Raji (cell line): ENCODE data around the gene NDUFAF7.
A peak's percentile ranks its signal among the peaks of the same experiment; 100 is the strongest.

Source experiments
- POLR2A ChIP-seq: IDR thresholded peaks from 2 replicates; pipeline ENCODE4 v1.6.1; 2011; ENCODE audit warnings: low read depth, low read length, control low read depth; ENCODE audit not compliant: insufficient read depth

The NDUFAF7 gene

GRCh38 chr2:37231241-37232130 lies at the start of gene NDUFAF7, which contains the start of gene CEBPZ:
NDUFAF7 (plus strand) TSS chr2:37231658; CDS start chr2:37231706, 48 bp downstream.
CEBPZ (minus strand) TSS chr2:37231596; CDS start chr2:37231567, 29 bp downstream.
- TF ChIP-seq POLR2A: peak; percentile 98

GRCh38 chr2:37181726-37182684 lies 49.5 kb upstream of the NDUFAF7 start:
- TF ChIP-seq POLR2A: no peak

DNA sequence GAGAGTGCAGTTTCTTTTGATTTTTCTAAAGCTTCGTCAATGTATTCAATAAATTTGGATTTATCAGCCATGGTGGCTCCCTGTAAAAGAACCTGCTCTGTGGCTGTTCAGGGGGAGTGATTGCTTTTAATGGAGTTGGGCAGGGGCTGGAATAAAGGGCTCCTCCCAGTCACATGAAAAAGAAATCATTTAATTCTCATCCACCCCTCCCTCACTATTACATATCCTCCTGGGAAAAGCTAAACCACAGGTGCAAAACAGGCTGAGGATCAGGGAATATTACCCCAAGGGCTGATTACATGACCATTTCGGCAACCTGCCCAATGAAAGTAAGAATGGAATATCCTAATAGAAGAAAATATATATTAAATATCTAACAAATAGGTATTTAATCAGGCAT lies 42.9 kb upstream of the NDUFAF7 start, which contains the start of gene SULT6B1:
Gene SULT6B1 (minus strand): TSS at position 101 of the 400 bp plus-strand sequence. CDS start 30 bp downstream, at position 71.
- TF ChIP-seq POLR2A: no peak

DNA sequence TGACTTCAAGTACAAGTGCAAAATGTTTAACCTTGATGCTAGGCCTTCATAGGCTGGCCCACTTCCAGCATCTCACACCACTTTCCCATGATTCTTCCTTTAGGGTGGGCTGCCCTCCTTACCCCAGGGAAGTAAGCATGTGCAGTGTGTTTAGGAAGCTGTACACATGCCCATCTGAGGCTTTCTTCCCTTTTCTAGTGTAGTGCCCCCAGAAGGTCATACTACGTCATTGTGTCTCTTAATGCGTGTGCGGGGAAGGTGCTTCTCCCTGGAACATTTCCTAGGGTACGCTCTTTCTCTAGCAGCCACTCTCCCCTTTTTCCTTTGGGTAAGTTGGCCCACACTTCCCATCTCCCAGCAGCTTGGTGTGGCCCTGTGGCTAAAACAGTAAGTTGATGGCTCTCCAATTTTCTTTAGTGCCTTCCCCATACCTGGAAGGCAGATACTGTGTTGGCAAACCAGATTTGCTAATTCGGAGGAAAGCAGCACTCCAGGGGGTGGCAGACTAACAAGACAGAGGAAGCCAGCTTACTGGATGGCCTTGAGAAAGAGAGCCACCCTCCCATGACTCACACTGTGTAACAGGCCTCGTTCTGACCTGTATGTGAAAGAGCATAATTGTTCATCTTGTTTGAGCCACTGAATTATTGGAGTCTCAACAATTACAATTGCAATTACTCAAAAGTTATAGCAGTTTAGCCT lies 41.9 kb upstream of the NDUFAF7 start:
- no peak for TF ChIP-seq POLR2A

DNA sequence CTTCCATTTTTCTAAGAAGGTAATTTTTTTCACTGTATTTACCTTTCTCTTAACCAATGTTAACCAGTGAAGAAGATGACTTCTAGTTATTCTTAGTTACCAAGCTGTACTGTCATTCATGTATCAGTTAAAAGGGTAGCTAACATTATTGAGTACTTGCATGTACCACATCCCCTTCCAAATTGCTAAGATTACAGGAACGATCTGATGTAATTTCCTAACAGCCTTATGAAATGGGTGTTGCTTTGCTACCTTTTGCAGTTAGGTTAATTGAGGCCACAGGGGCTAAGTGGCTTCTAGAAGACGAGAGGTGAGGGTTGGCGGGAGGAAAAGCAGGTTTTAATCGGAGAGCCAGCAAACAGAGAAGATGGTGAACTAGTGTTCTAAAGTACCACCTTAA lies 41.2 kb upstream of the NDUFAF7 start:
- no peak for TF ChIP-seq POLR2A

GRCh38 chr2:37191253-37191652 lies 40.2 kb upstream of the NDUFAF7 start:
- no peak for TF ChIP-seq POLR2A

GRCh38 chr2:37191747-37192146 lies 39.7 kb upstream of the NDUFAF7 start:
- TF ChIP-seq POLR2A: no peak

GRCh38 chr2:37192551-37192950 lies 38.9 kb upstream of the NDUFAF7 start:
- no peak for TF ChIP-seq POLR2A

DNA sequence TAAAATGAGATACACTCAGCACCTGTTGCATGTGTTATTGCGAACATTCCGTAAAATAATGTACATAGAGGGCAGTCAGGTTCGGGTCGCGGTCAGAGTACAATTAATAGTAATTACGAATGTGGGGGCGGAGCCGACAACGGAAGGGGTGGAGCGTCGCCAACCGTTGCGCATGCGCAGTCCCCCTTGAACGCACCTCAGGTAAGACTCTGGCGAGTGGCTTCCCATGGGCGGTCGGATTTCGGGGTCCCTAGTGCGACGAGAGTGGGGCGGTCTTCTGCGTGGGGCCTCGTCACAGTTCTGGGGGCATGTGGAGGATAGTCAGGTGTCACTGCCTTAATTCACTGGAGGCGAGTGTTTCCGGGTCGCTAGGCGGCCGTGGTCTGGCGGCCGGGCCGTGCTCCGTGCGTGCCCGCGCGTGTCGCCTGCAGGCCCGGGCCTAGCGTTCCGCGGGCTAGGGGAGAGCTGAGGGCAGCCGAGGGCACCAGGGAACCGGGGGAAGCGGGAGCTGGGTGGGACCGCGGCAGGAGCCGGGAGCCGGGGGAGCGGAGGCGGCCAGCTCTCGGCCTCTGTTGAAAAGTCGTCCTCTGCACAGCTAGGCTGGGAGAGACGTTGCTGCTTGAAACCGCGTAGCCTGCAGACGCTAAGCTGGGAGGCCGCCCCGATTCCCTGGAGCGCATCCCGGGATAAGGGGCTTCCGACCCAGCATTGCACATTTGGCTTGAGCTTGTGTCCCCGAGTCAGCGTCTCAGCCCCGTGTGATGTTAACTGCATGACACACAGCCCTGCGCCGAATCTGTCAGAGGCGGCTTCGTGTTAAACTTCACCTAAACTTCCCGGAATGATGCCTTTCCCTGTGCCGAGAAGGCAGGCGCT lies 34.9 kb upstream of the NDUFAF7 start, which contains the start of gene CEBPZOS:
Gene CEBPZOS (plus strand): TSS at position 177 of the 876 bp plus-strand sequence. CDS start 3,209 bp downstream, outside the sequence.
- peak; percentile 93 for TF ChIP-seq POLR2A

GRCh38 chr2:37198681-37199065 lies 32.8 kb upstream of the NDUFAF7 start:
- no peak for TF ChIP-seq POLR2A

DNA sequence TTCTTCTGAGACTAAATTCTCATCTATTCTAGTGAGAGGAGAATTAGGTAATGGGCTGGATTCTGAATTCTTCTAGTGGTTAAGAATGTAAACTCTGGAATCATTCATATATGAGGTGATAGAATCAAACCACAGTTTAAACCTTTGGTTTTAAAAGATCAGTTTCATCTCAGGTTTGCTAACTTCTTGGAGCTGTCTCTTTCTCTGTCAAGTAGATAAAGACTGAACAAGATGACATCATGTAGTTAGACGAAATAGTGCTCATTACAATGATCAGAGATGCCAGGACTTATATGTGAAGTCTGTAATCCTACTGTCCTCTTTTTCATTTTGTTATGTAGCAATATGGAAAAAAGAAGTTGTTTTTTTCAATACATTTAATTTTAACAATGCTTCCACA lies 30.2 kb upstream of the NDUFAF7 start:
- no peak for TF ChIP-seq POLR2A

DNA sequence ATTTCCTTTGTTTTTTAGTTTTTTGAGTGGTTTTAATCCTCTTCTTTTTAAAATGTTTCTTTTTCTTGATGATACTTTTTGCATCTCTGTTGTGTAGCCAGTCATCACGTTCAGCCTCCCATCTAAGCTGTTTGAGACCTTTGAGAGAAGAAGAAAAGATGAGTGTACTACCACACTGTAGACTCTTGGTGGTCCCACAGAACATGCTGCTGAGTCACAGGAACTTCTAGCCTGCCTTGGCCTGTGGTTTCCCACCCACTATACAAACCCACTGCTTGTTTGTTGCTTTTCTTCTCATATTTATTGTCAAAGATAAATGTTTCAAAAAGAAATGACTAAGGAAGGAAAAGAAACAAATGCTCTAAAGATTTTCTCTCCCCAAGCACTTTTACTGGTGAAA lies 29.7 kb upstream of the NDUFAF7 start:
- no peak for TF ChIP-seq POLR2A

DNA sequence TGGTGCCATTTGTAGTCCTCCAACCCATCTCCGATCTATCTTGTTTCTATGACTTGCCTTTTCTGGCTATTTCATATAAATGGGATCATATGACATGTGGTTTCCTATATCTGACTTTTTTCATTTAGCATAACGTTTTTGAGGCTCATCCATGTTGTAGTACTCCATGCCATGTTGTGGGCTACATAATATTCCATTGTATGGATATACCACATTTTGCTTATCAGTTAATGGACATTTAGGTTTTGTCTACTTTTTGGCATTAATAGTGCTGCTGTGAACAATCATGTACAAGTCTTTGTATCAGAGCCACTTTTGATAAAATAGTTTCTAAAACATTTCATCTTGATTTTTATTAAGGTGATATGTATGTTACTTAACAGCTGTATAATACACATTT lies 27.8 kb upstream of the NDUFAF7 start:
- no peak for TF ChIP-seq POLR2A
